ENCODE data around the gene MN1.

Gene MN1

GRCh38 chr22:27839057-27839660 is 37.6 kb upstream of the MN1 start:
- no peak for TF ChIP-seq CTCF (IDR thresholded peaks at IDR 0.05; ENCODE audit: insufficient read depth, low read depth, low read length, missing control alignments)
- no peak overlapping the region for H3K4me3 ChIP-seq (ENCODE audit: low read length)
- DNase-seq (ENCODE audit: low read depth) = no peak

- no peak for DNase-seq (ENCODE audit: low read depth)
- no peak overlapping the region for H3K4me3 ChIP-seq (ENCODE audit: low read length)
- TF ChIP-seq CTCF (IDR thresholded peaks at IDR 0.05; ENCODE audit: insufficient read depth, low read depth, low read length, missing control alignments) = no peak
Measured at GRCh38 chr22:27836181-27836580, 34.6 kb upstream of the MN1 start.

- DNase-seq (ENCODE audit: low read depth) = no peak
- no peak overlapping the region for H3K4me3 ChIP-seq (ENCODE audit: low read length)
- TF ChIP-seq CTCF (IDR thresholded peaks at IDR 0.05; ENCODE audit: insufficient read depth, low read depth, low read length, missing control alignments) = no peak
Measured at GRCh38 chr22:27835446-27835845, 33.9 kb upstream of the MN1 start.

- H3K4me3 ChIP-seq (ENCODE audit: low read length) = no peak overlapping the region
- TF ChIP-seq CTCF (IDR thresholded peaks at IDR 0.05; ENCODE audit: insufficient read depth, low read depth, low read length, missing control alignments) = no peak
- no peak for DNase-seq (ENCODE audit: low read depth)
Measured at GRCh38 chr22:27834364-27835185, 33.0 kb upstream of the MN1 start.

- no peak for TF ChIP-seq CTCF (IDR thresholded peaks at IDR 0.05; ENCODE audit: insufficient read depth, low read depth, low read length, missing control alignments)
Measured at GRCh38 chr22:27833803-27834202, 32.2 kb upstream of the MN1 start.

GRCh38 chr22:27832606-27833005 is 31.1 kb upstream of the MN1 start:
- no peak for DNase-seq (ENCODE audit: low read depth)
- no peak overlapping the region for H3K4me3 ChIP-seq (ENCODE audit: low read length)
- TF ChIP-seq CTCF (IDR thresholded peaks at IDR 0.05; ENCODE audit: insufficient read depth, low read depth, low read length, missing control alignments) = no peak

More at GRCh38 chr22:27833803-27834202, 32.2 kb upstream of the MN1 start:
- no peak for DNase-seq (ENCODE audit: low read depth)
- no peak overlapping the region for H3K4me3 ChIP-seq (ENCODE audit: low read length)

Measured in epithelial cell of esophagus (primary cell).